ENCODE results near the gene OR6B3.

DNA sequence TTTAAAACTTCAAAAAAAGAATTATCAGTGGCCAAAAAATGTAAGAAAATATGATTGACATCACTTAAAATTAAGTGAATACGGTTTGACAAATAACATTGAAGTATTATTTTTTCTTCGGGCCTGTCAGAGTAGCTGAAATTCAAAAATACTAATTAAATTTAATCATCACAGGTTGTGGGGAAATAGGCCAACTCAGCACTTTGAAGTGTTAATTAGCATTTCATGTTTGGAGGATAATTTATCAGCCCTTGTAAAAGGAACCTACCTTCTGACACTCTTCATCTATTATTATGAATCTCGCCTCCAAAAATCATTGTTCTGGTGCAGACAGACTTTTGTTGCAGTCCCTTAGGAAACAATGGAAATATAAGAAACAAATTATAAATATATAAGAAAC is 17.6 kb upstream of the OR6B3 start:
- TF ChIP-seq, protein P1, sequence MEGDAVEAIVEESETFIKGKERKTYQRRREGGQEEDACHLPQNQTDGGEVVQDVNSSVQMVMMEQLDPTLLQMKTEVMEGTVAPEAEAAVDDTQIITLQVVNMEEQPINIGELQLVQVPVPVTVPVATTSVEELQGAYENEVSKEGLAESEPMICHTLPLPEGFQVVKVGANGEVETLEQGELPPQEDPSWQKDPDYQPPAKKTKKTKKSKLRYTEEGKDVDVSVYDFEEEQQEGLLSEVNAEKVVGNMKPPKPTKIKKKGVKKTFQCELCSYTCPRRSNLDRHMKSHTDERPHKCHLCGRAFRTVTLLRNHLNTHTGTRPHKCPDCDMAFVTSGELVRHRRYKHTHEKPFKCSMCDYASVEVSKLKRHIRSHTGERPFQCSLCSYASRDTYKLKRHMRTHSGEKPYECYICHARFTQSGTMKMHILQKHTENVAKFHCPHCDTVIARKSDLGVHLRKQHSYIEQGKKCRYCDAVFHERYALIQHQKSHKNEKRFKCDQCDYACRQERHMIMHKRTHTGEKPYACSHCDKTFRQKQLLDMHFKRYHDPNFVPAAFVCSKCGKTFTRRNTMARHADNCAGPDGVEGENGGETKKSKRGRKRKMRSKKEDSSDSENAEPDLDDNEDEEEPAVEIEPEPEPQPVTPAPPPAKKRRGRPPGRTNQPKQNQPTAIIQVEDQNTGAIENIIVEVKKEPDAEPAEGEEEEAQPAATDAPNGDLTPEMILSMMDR (conservative IDR thresholded peaks at IDR 0.05; ENCODE audit: low read depth, low read length) = no peak
- no peak for TF ChIP-seq EZH2 (IDR thresholded peaks at IDR 0.05; ENCODE audit: borderline replicate concordance, low read depth, low read length, poor library complexity, severe bottlenecking)
